ENCODE results near the gene LINGO4. TPM values are rescaled to one million over a fixed set of nuclear protein-coding genes. Genes with fewer than 3 reads are reported as not detected.

LINGO4 gene
- total RNA-seq, 1 experiment from 2014 or later: not detected

GRCh38 chr1:151839457-151840403 is 34.5 kb upstream of the LINGO4 start, which contains the start of gene C2CD4D (continued):
- TF ChIP-seq ZNF532 (CRISPR knock-in tag; IDR thresholded peaks at IDR 0.05; ENCODE audit: borderline replicate concordance) (no peak), NR1H2 (CRISPR knock-in tag; IDR thresholded peaks at IDR 0.05) (no peak), ERG (CRISPR knock-in tag; IDR thresholded peaks at IDR 0.05) (no peak), KAT7 (CRISPR knock-in tag; IDR thresholded peaks at IDR 0.05; ENCODE audit: borderline replicate concordance) (no peak), GTF2I (CRISPR knock-in tag; conservative IDR thresholded peaks at IDR 0.05) (no peak), AFF4 (CRISPR knock-in tag; IDR thresholded peaks at IDR 0.05; ENCODE audit: borderline replicate concordance) (peak; percentile 95), SMAD3 (CRISPR knock-in tag; IDR thresholded peaks at IDR 0.05; ENCODE audit: borderline replicate concordance) (no peak), ATF3 (CRISPR knock-in tag; conservative IDR thresholded peaks at IDR 0.05) (no peak), MYBL2 (CRISPR knock-in tag; IDR thresholded peaks at IDR 0.05) (peak; percentile 20; the same call in 1 of the 2 replicates), FOXK1 (CRISPR knock-in tag; IDR thresholded peaks at IDR 0.05) (peak; percentile 24; the same call in 1 of the 2 replicates), ZNF416 (CRISPR knock-in tag; IDR thresholded peaks at IDR 0.05) (no peak), ESRRA (CRISPR knock-in tag; IDR thresholded peaks at IDR 0.05; ENCODE audit: borderline replicate concordance) (no peak)

GRCh38 chr1:151839082-151839412 is 33.8 kb upstream of the LINGO4 start:
- H3K27me3 Mint-ChIP-seq (ENCODE audit: low read depth): peaks cover 36% of the 10 kb centered on the region
- POLR2A ChIA-PET: interaction anchor here (1.0 to 2.1 kb wide), 6 partner anchors 19 to 328 kb away, joined by 3 to 6 read pairs (median 4); partner anchors contain the start of genes CELF3, CGN, S100A11 and SNX27
- CTCF ChIA-PET: interaction anchor here (0.6 to 2.1 kb wide), 17 partner anchors 9 to 245 kb away, joined by 3 to 17 read pairs (median 5); partner anchors contain the start of genes RIIAD1, TDRKH, THEM4 and THEM5
- peak overlapping the region; percentile 88 for H3K4me3 Mint-ChIP-seq
- peaks cover 3% of the 10 kb centered on the region; the same call in 1 of the 2 replicates for H3K36me3 Mint-ChIP-seq
- DNase-seq (ENCODE audit: low spot score): no peak
- ATAC-seq: peak; percentile 4
- no peak overlapping the region for H3K27ac Mint-ChIP-seq
- peaks cover 26% of the 10 kb centered on the region for H3K4me1 Mint-ChIP-seq
- no peaks in the 10 kb centered on the region for H3K9me3 Mint-ChIP-seq
- TF ChIP-seq ARID4B (CRISPR knock-in tag; IDR thresholded peaks at IDR 0.05; ENCODE audit: borderline replicate concordance) (no peak), FOXJ3 (CRISPR knock-in tag; IDR thresholded peaks at IDR 0.05; ENCODE audit: borderline replicate concordance) (no peak), GRHL2 (CRISPR knock-in tag; IDR thresholded peaks at IDR 0.05; ENCODE audit: insufficient replicate concordance, severe bottlenecking) (no peak), E2F5 (CRISPR knock-in tag; IDR thresholded peaks at IDR 0.05) (no peak), OVOL2 (CRISPR knock-in tag; IDR thresholded peaks at IDR 0.05; ENCODE audit: borderline replicate concordance) (no peak), ZNF263 (CRISPR knock-in tag; IDR thresholded peaks at IDR 0.05; ENCODE audit: low read depth) (no peak), ATF1 (CRISPR knock-in tag; IDR thresholded peaks at IDR 0.05) (no peak), NFATC4 (CRISPR knock-in tag; IDR thresholded peaks at IDR 0.05) (no peak)
